ENCODE results near the gene RFFL. TPM values are rescaled to one million over a fixed set of nuclear protein-coding genes. Genes with fewer than 3 reads are reported as not detected.

RFFL gene
- total RNA-seq, 1 donor from 2014 or later, result 19.9 TPM

DNA sequence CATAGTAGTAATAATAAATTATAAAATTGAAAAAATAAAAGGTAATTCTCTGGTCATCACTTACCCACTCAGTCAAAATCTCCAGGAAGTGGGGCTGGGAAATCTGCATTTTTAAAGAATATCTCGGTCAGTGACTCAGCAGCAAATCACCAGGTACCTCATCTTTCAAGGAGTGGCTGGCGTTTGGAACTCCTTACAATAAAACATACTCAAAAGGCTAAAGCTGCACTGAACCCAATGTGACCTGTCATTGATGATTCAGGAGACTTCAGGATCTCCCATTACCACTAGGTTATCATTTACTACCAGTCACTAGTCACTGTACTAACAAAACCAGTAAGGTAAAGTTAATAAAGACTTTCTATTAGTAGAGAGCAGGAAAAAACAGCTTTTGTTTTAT lies 21.5 kb upstream of the RFFL start:
- TF ChIP-seq, protein P1, sequence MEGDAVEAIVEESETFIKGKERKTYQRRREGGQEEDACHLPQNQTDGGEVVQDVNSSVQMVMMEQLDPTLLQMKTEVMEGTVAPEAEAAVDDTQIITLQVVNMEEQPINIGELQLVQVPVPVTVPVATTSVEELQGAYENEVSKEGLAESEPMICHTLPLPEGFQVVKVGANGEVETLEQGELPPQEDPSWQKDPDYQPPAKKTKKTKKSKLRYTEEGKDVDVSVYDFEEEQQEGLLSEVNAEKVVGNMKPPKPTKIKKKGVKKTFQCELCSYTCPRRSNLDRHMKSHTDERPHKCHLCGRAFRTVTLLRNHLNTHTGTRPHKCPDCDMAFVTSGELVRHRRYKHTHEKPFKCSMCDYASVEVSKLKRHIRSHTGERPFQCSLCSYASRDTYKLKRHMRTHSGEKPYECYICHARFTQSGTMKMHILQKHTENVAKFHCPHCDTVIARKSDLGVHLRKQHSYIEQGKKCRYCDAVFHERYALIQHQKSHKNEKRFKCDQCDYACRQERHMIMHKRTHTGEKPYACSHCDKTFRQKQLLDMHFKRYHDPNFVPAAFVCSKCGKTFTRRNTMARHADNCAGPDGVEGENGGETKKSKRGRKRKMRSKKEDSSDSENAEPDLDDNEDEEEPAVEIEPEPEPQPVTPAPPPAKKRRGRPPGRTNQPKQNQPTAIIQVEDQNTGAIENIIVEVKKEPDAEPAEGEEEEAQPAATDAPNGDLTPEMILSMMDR (conservative IDR thresholded peaks at IDR 0.05), result no peak
- Mint-ChIP-seq H3K9me3 (no peaks in the 10 kb centered on the region), H3K4me3 (peak overlapping the region; percentile 74), H3K27ac (peak overlapping the region; percentile 98), H3K27me3 (no peaks in the 10 kb centered on the region), H3K4me1 (ENCODE audit: unreplicated experiment) (peaks cover 17% of the 10 kb centered on the region), H3K36me3 (no peaks in the 10 kb centered on the region)
- DNase-seq (ENCODE audit: extremely low spot score, unreplicated experiment), result no peak

- H3K4me3 Mint-ChIP-seq, result no peak overlapping the region
- no peaks in the 10 kb centered on the region for H3K9me3 Mint-ChIP-seq
- no peak for DNase-seq (ENCODE audit: extremely low spot score, unreplicated experiment)
- H3K27ac Mint-ChIP-seq, result peak overlapping the region; percentile 72
- no peaks in the 10 kb centered on the region for H3K36me3 Mint-ChIP-seq
- H3K4me1 Mint-ChIP-seq (ENCODE audit: unreplicated experiment), result peaks cover 14% of the 10 kb centered on the region
- H3K27me3 Mint-ChIP-seq, result no peaks in the 10 kb centered on the region
- TF ChIP-seq, protein P1 (conservative IDR thresholded peaks at IDR 0.05), result no peak
Measured at GRCh38 chr17:35083071-35083470, 19.6 kb upstream of the RFFL start.

GRCh38 chr17:35082073-35082657 lies 18.7 kb upstream of the RFFL start:
- peak overlapping the region; percentile 72 for H3K27ac Mint-ChIP-seq
- TF ChIP-seq, protein P1 (conservative IDR thresholded peaks at IDR 0.05), result no peak
- no peak for DNase-seq (ENCODE audit: extremely low spot score, unreplicated experiment)
- no peaks in the 10 kb centered on the region for H3K9me3 Mint-ChIP-seq
- H3K4me1 Mint-ChIP-seq (ENCODE audit: unreplicated experiment), result peaks cover 7% of the 10 kb centered on the region
- H3K27me3 Mint-ChIP-seq, result no peaks in the 10 kb centered on the region
- peak overlapping the region; percentile 34 for H3K4me3 Mint-ChIP-seq
- H3K36me3 Mint-ChIP-seq, result no peaks in the 10 kb centered on the region

GRCh38 chr17:35081638-35082037 lies 18.1 kb upstream of the RFFL start:
- no peak for DNase-seq (ENCODE audit: extremely low spot score, unreplicated experiment)
- Mint-ChIP-seq H3K4me1 (ENCODE audit: unreplicated experiment) (peaks cover 3% of the 10 kb centered on the region), H3K27me3 (no peaks in the 10 kb centered on the region), H3K4me3 (no peak overlapping the region), H3K36me3 (no peaks in the 10 kb centered on the region), H3K27ac (no peak overlapping the region), H3K9me3 (no peaks in the 10 kb centered on the region)
- TF ChIP-seq, protein P1 (conservative IDR thresholded peaks at IDR 0.05), result no peak

GRCh38 chr17:35080536-35080935 lies 17.0 kb upstream of the RFFL start:
- Mint-ChIP-seq H3K9me3 (no peaks in the 10 kb centered on the region), H3K36me3 (no peaks in the 10 kb centered on the region), H3K4me1 (ENCODE audit: unreplicated experiment) (peaks cover 5% of the 10 kb centered on the region), H3K27me3 (no peaks in the 10 kb centered on the region), H3K27ac (no peak overlapping the region), H3K4me3 (no peak overlapping the region)
- TF ChIP-seq, protein P1 (conservative IDR thresholded peaks at IDR 0.05), result no peak
- no peak for DNase-seq (ENCODE audit: extremely low spot score, unreplicated experiment)
